Liver (tissue), 9 donors: Measurements from ENCODE around the gene ERMAP. TPM values are rescaled to one million over a fixed set of nuclear protein-coding genes. Genes with fewer than 3 reads are reported as not detected.

Experiments used
- DNase-seq: peaks from one replicate; pipeline ENCODE4 v3.0.0-alpha.2; 2017; ENCODE audit warnings: low spot score
- H3K27ac ChIP-seq, 2 donors: one replicate each; pipeline ENCODE4 v1.7.0; 2013; ENCODE audit warnings: inconsistent platforms in 2 of 2, low read length in 2 of 2, control low read depth in 1 of 2, low read depth in 1 of 2, mild to moderate bottlenecking in 1 of 2
- H3K27me3 ChIP-seq, 4 donors: one replicate each; pipeline versions ENCODE4 v1.6.1 to v1.7.0; 2013; ENCODE audit warnings: low read length in 3 of 4, inconsistent platforms in 1 of 4, mild to moderate bottlenecking in 1 of 4, moderate library complexity in 1 of 4; ENCODE audit not compliant: control insufficient read depth in 4 of 4, insufficient read depth in 4 of 4
- H3K36me3 ChIP-seq, 4 donors: one replicate each; pipeline versions ENCODE4 v1.6.1 to v1.7.0; 2013; ENCODE audit warnings: low read length in 3 of 4, mild to moderate bottlenecking in 3 of 4, low read depth in 1 of 4, moderate library complexity in 1 of 4; ENCODE audit not compliant: control insufficient read depth in 4 of 4, insufficient read depth in 3 of 4
- H3K4me1 ChIP-seq, 4 donors: one replicate each; pipeline versions ENCODE4 v1.6.1 to v1.7.0; 2013; ENCODE audit warnings: low read length in 3 of 4, mild to moderate bottlenecking in 3 of 4, moderate library complexity in 1 of 4; ENCODE audit not compliant: control insufficient read depth in 4 of 4, insufficient read depth in 4 of 4
- H3K4me3 ChIP-seq, 3 donors: one replicate each; pipeline versions ENCODE4 v1.6.1 to v1.7.0; 2013; ENCODE audit warnings: low read length in 3 of 3, control low read depth in 1 of 3, low read depth in 1 of 3, mild to moderate bottlenecking in 1 of 3
- H3K9ac ChIP-seq, 2 donors: one replicate each; pipeline ENCODE4 v1.7.0; 2013; ENCODE audit warnings: low read length in 2 of 2, mild to moderate bottlenecking in 2 of 2, moderate library complexity in 2 of 2, control low read depth in 1 of 2, low read depth in 1 of 2
- H3K9me3 ChIP-seq, 4 donors: one replicate each; pipeline versions ENCODE4 v1.6.1 to v1.7.0; 2013; ENCODE audit warnings: low read length in 3 of 4; ENCODE audit not compliant: control insufficient read depth in 4 of 4
- EGR1 ChIP-seq, 2 donors: IDR thresholded peaks; 2 replicates each; pipeline ENCODE4 v1.6.1; 2016 to 2018; ENCODE audit warnings: antibody characterized with exemption in 2 of 2, low read depth in 2 of 2
- FOXA1 ChIP-seq: IDR thresholded peaks from 2 replicates; pipeline ENCODE4 v1.6.1; 2016; ENCODE audit warnings: antibody characterized with exemption
- FOXA2 ChIP-seq: IDR thresholded peaks from 2 replicates; pipeline ENCODE4 v1.6.1; 2016; ENCODE audit warnings: antibody characterized with exemption
- GABPA ChIP-seq, 2 donors: IDR thresholded peaks in 1 of 2; conservative IDR thresholded peaks in 1 of 2; 2 replicates each; pipeline ENCODE4 v1.6.1; 2016; ENCODE audit warnings: antibody characterized with exemption in 2 of 2, mild to moderate bottlenecking in 1 of 2, moderate library complexity in 1 of 2
- HNF4A ChIP-seq, 2 donors: conservative IDR thresholded peaks; 2 replicates each; pipeline ENCODE4 v1.6.1; 2016; ENCODE audit warnings: antibody characterized with exemption in 2 of 2, mild to moderate bottlenecking in 2 of 2
- HNF4G ChIP-seq: IDR thresholded peaks from 2 replicates; pipeline ENCODE4 v1.6.1; 2016; ENCODE audit warnings: antibody characterized with exemption
- JUND ChIP-seq, 2 donors: IDR thresholded peaks; 2 replicates each; pipeline ENCODE4 v1.6.1; 2016; ENCODE audit warnings: antibody characterized with exemption in 2 of 2
- NR2F2 ChIP-seq: IDR thresholded peaks from 2 replicates; pipeline ENCODE4 v1.6.1; 2016; ENCODE audit warnings: antibody characterized with exemption
- RAD21 ChIP-seq, 2 donors: IDR thresholded peaks; 2 replicates each; pipeline ENCODE4 v1.6.1; 2016; ENCODE audit warnings: antibody characterized with exemption in 2 of 2, mild to moderate bottlenecking in 2 of 2
- REST ChIP-seq: IDR thresholded peaks from 2 replicates; pipeline ENCODE4 v1.6.1; 2016; ENCODE audit warnings: antibody characterized with exemption, mild to moderate bottlenecking
- RXRA ChIP-seq, 2 donors: IDR thresholded peaks; 2 replicates each; pipeline ENCODE4 v1.6.1; 2017 to 2018; ENCODE audit warnings: antibody characterized with exemption in 2 of 2, mild to moderate bottlenecking in 1 of 2
- SP1 ChIP-seq: IDR thresholded peaks from 2 replicates; pipeline ENCODE4 v1.6.1; 2018; ENCODE audit warnings: antibody characterized with exemption, mild to moderate bottlenecking
- TAF1 ChIP-seq: conservative IDR thresholded peaks from 2 replicates; pipeline ENCODE4 v1.6.1; 2016; ENCODE audit warnings: antibody characterized with exemption, mild to moderate bottlenecking
- YY1 ChIP-seq: IDR thresholded peaks from 2 replicates; pipeline ENCODE4 v1.6.1; 2016; ENCODE audit warnings: antibody characterized with exemption, mild to moderate bottlenecking
- WGBS: extraction: QIAGEN DNeasy Blood & Tissue Kit; methylation state at CpG from one replicate; pipeline ENCODE4 v1.1.7; 2013; 5-methylcytosine and 5-hydroxymethylcytosine counted together
- polyA plus RNA-seq, 2 donors: library from polyadenylated mRNA; stranded (reverse) in 1 of 2; unstranded in 1 of 2; fragments of 200-250 nt in 1 of 2; fragments of >200 nt in 1 of 2; fragmentation: Nextera tagmentation in 1 of 2; extraction: Ambion mirVana in 1 of 2; gene quantifications; one replicate each; pipeline versions ENCODE4 v1.2.1 to v1.2.3, GENCODE V29; 2013 to 2015
- total RNA-seq, 2 donors: library from RNA; depleted of rRNA; stranded (reverse); fragments of >200 nt; gene quantifications; one replicate each; pipeline ENCODE4 v1.2.3, GENCODE V29; 2014
- TF ChIP-seq, protein P1 (sequence below): fragments of 150-350 bp; IDR thresholded peaks from 2 replicates; pipeline ENCODE4 v1.5.1; 2017; ENCODE audit warnings: improper control_type of control experiment, low read depth, low read length; ENCODE audit not compliant: missing input control
- TF ChIP-seq, protein P2 (sequence below): IDR thresholded peaks from 2 replicates; pipeline ENCODE4 v1.6.1; 2016; ENCODE audit warnings: antibody characterized with exemption
- TF ChIP-seq, protein P3 (sequence below): IDR thresholded peaks from 2 replicates; pipeline ENCODE4 v1.6.1; 2016; ENCODE audit warnings: antibody characterized with exemption
- TF ChIP-seq, protein P4 (sequence below): IDR thresholded peaks from 2 replicates; pipeline ENCODE4 v1.6.1; 2016; ENCODE audit warnings: antibody characterized with exemption
- donor health status: healthy.
- donor health status: healthy.
- donor health status: healthy.
- donor health status: healthy.
- donor health status: healthy.

Gene ERMAP
- total and polyA plus RNA-seq, 4 donors, result 3.9 to 96.9 (median 9.0) TPM

DNA sequence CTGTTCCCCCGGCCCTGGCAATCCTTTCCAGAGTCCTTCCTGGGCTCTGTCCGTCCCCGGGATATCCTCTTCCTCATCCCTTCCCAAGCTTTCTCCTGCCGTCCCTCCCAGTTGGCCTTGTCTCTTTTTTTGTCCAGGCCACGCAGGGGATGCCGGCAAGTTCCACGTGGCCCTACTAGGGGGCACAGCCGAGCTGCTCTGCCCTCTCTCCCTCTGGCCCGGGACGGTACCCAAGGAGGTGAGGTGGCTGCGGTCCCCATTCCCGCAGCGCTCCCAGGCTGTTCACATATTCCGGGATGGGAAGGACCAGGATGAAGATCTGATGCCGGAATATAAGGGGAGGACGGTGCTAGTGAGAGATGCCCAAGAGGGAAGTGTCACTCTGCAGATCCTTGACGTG lies 13.7 kb downstream of the ERMAP start:
- Histone ChIP-seq H3K9me3 (no peaks in the 10 kb centered on the region), H3K9ac (no peak overlapping the region), H3K4me1 (no peaks in the 10 kb centered on the region), H3K27me3 (no peaks in the 10 kb centered on the region), H3K36me3 (peaks cover 3 to 13% (median 7%) of the 10 kb centered on the region in 4 donors), H3K27ac (no peak overlapping the region), H3K4me3 (no peak overlapping the region)
- TF ChIP-seq RXRA (IDR thresholded peaks at IDR 0.05) (no peak), RAD21 (IDR thresholded peaks at IDR 0.05) (no peak), FOXA1 (no peak), GABPA (IDR thresholded peaks at IDR 0.05 in 1 of 2, conservative IDR thresholded peaks at IDR 0.05 in 1 of 2) (no peak), EGR1 (IDR thresholded peaks at IDR 0.05; ENCODE audit: low read depth in 2 of 2) (no peak), JUND (IDR thresholded peaks at IDR 0.05) (no peak), FOXA2 (no peak), HNF4A (conservative IDR thresholded peaks at IDR 0.05) (no peak), SP1 (no peak), TAF1 (no peak), NR2F2 (no peak), REST (no peak), HNF4G (no peak), YY1 (no peak)
- TF ChIP-seq, protein P1, sequence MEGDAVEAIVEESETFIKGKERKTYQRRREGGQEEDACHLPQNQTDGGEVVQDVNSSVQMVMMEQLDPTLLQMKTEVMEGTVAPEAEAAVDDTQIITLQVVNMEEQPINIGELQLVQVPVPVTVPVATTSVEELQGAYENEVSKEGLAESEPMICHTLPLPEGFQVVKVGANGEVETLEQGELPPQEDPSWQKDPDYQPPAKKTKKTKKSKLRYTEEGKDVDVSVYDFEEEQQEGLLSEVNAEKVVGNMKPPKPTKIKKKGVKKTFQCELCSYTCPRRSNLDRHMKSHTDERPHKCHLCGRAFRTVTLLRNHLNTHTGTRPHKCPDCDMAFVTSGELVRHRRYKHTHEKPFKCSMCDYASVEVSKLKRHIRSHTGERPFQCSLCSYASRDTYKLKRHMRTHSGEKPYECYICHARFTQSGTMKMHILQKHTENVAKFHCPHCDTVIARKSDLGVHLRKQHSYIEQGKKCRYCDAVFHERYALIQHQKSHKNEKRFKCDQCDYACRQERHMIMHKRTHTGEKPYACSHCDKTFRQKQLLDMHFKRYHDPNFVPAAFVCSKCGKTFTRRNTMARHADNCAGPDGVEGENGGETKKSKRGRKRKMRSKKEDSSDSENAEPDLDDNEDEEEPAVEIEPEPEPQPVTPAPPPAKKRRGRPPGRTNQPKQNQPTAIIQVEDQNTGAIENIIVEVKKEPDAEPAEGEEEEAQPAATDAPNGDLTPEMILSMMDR, result no peak
- TF ChIP-seq, protein P2, sequence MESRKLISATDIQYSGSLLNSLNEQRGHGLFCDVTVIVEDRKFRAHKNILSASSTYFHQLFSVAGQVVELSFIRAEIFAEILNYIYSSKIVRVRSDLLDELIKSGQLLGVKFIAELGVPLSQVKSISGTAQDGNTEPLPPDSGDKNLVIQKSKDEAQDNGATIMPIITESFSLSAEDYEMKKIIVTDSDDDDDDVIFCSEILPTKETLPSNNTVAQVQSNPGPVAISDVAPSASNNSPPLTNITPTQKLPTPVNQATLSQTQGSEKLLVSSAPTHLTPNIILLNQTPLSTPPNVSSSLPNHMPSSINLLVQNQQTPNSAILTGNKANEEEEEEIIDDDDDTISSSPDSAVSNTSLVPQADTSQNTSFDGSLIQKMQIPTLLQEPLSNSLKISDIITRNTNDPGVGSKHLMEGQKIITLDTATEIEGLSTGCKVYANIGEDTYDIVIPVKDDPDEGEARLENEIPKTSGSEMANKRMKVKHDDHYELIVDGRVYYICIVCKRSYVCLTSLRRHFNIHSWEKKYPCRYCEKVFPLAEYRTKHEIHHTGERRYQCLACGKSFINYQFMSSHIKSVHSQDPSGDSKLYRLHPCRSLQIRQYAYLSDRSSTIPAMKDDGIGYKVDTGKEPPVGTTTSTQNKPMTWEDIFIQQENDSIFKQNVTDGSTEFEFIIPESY, result no peak
- TF ChIP-seq, protein P3, sequence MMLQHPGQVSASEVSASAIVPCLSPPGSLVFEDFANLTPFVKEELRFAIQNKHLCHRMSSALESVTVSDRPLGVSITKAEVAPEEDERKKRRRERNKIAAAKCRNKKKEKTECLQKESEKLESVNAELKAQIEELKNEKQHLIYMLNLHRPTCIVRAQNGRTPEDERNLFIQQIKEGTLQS, result no peak
- TF ChIP-seq, protein P4, sequence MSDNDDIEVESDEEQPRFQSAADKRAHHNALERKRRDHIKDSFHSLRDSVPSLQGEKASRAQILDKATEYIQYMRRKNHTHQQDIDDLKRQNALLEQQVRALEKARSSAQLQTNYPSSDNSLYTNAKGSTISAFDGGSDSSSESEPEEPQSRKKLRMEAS, result no peak
- WGBS, result 94% methylated on average over 17 of the region's 17 CpGs
- DNase-seq, result no peak
